Left ventricle myocardium inferior (tissue), 1 donor: Measurements from ENCODE around the gene PGA4. TPM values are rescaled to one million over a fixed set of nuclear protein-coding genes. Genes with fewer than 3 reads are reported as not detected.
"Not testable (repeated sequence)": the region's sequence is repeated elsewhere in the genome, so short reads cannot be mapped to it uniquely, and the experiment has no call there.

Source experiments
- DNase-seq: peaks from one replicate; pipeline ENCODE4 v3.0.0-alpha.2; 2020
- H3K27ac ChIP-seq: fragments of 200-600 bp; replicated peaks from 2 replicates; pipeline ENCODE4 v1.8.0; 2021
- H3K27me3 ChIP-seq: fragments of 200-600 bp; 2 replicates; pipeline ENCODE4 v1.8.0; 2021; ENCODE audit warnings: low read depth
- H3K36me3 ChIP-seq: fragments of 200-600 bp; 2 replicates; pipeline ENCODE4 v1.8.0; 2021
- H3K4me1 ChIP-seq: fragments of 200-600 bp; 2 replicates; pipeline ENCODE4 v1.8.0; 2021
- H3K4me3 ChIP-seq: fragments of 200-600 bp; 2 replicates; pipeline ENCODE4 v1.8.0; 2021; ENCODE audit warnings: mild to moderate bottlenecking, moderate library complexity
- H3K9me3 ChIP-seq: fragments of 200-600 bp; replicated peaks from 2 replicates; pipeline ENCODE4 v1.8.0; 2021
- intact Hi-C: fragments of 100-400 bp; cut with micrococcal nuclease; formaldehyde crosslinking; loops from one replicate; pipeline ENCODE4 v1.11.0; 2022
- total RNA-seq: library from RNA; stranded (reverse); fragmentation: NEBNext Ultra II Directional; extraction: Animal tissue kit (Norgen Biotek cat#: 25700); gene quantifications from one replicate; pipeline ENCODE4 v1.2.1, GENCODE V29; 2021
- TF ChIP-seq, protein P1 (sequence below): fragments of 200-600 bp; IDR thresholded peaks from 2 replicates; pipeline ENCODE4 v1.8.0; 2021; ENCODE audit warnings: antibody characterized with exemption, mild to moderate bottlenecking, borderline replicate concordance
- donor health status: DM: no; HTN: yes; CAD: no; lungs with severe emphysema.

The PGA4 gene
- total RNA-seq, 1 donor from 2014 or later = 1.3 TPM

DNA sequence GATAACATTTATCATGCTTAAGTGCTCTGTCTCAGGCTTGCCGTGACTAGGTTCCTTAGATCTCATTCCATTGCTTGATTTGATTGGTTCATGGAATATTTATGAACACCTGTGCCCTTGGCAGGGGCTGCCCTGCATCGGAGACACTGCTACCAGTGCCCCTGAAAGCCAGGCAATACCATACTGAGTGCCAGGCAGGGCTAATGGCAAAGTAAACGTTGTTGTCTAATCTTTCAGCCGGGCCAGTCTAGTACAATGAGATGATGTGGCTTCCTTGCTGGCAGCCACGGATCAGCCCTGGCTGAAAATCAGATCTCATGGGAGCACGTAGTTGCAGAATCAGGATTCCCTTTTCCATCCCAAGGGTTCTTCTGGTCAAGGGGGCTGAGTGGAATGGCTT, 23.8 kb upstream of the PGA4 start:
- Histone ChIP-seq H3K36me3 (no peaks in the 10 kb centered on the region), H3K4me3 (no peak overlapping the region), H3K9me3 (peaks cover 12% of the 10 kb centered on the region), H3K27ac (no peak overlapping the region), H3K4me1 (no peaks in the 10 kb centered on the region), H3K27me3 (peaks cover 61% of the 10 kb centered on the region)
- no peak for DNase-seq
- TF ChIP-seq, protein P1, sequence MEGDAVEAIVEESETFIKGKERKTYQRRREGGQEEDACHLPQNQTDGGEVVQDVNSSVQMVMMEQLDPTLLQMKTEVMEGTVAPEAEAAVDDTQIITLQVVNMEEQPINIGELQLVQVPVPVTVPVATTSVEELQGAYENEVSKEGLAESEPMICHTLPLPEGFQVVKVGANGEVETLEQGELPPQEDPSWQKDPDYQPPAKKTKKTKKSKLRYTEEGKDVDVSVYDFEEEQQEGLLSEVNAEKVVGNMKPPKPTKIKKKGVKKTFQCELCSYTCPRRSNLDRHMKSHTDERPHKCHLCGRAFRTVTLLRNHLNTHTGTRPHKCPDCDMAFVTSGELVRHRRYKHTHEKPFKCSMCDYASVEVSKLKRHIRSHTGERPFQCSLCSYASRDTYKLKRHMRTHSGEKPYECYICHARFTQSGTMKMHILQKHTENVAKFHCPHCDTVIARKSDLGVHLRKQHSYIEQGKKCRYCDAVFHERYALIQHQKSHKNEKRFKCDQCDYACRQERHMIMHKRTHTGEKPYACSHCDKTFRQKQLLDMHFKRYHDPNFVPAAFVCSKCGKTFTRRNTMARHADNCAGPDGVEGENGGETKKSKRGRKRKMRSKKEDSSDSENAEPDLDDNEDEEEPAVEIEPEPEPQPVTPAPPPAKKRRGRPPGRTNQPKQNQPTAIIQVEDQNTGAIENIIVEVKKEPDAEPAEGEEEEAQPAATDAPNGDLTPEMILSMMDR = no peak
- intact Hi-C loops = no loop called here

DNA sequence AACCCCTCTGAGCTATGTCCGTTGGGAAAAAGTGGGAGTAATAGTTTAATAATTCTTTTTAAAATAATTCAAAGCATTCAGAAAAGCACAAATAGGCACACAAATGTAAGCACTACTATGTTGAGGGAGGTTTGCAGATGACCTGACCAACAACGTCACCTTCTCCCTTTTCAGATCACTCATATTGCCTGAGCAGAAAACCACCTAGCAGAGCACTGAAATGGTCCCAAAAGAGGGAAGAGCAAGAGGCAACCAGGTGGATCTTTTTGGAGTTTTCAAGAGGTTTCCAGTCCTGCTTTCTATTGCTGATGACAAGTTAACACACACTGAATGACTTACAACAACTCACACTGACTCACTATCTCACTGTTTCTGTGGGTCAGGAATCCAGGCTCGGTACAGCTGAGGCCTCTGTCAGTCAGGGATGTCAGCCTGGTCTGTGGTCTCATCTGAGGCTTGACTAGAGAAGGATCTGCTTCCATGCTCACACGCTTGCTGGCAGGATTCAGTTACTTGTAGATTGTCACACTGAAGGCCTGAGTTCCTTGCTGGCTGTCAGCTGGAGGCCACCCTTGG, 23.1 kb upstream of the PGA4 start:
- intact Hi-C loops = no loop called here
- Histone ChIP-seq H3K27me3 (peaks cover 63% of the 10 kb centered on the region), H3K4me1 (no peaks in the 10 kb centered on the region), H3K27ac (no peak overlapping the region), H3K36me3 (no peaks in the 10 kb centered on the region), H3K4me3 (no peak overlapping the region), H3K9me3 (peaks cover 12% of the 10 kb centered on the region)
- TF ChIP-seq, protein P1 = no peak
- no peak for DNase-seq

DNA sequence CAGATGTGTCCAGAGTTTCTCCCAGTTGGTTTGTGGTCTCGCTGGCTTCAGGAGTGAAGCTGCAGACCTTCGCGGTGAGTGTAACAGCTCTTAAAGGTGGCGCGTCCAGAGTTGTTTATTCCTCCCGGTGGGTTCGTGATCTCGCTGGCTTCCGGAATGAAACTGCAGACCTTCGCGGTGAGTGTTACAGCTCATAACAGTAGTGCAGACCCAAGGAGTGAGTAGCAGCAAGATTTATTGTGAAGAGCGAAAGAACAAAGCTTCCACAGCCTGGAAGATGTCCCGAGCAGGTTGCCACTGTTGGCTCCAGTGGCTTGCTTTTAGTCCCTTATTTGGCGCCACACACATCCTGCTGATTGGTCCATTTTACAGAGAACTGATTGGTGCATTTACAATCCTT, 20.7 kb upstream of the PGA4 start:
- peaks cover 48% of the 10 kb centered on the region for H3K27me3 ChIP-seq
- intact Hi-C loops = no loop called here
- no peaks in the 10 kb centered on the region for H3K4me1 ChIP-seq
- peaks cover 12% of the 10 kb centered on the region for H3K9me3 ChIP-seq
- H3K27ac ChIP-seq = no peak overlapping the region
- TF ChIP-seq, protein P1 = no peak
- DNase-seq = no peak
- H3K36me3 ChIP-seq = no peaks in the 10 kb centered on the region
- no peak overlapping the region for H3K4me3 ChIP-seq

DNA sequence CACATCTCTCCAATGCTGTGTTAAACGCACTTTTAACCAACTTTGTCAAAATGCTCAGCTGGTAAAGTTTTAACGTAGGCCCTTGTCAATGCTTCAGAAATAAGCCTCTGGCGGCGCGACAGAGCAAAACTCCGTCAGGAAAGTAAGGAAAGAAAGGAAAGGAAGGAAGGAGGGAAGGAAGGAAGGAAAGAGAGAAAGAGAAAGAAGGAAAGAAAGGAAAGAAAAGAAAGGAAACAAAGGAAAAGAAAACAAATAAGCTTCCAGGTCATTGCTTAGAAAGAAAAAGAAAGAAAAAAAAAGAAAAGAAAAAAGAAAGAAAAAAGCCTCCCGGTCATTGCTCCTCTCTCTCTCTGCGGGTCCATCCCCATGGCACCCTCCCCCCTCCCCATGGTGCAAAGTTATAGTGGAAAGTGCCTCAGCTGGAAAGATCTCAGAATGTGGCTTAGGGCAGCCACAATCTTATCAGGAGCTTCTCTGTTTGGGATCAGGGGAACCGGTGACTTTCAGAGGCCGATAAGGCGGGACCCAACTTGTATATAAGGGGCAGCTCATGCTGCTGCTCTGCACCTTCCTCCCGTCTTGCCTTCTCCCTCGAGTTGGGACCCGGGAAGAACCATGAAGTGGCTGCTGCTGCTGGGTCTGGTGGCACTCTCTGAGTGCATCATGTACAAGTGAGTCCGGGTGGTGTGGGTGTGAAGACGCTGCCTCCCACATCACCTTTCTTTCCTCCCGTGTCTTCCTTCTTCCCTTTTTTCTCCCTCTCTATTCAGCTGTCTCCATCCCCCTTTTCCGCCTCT, 19.0 kb upstream of the PGA4 start, which contains the start of gene PGA3:
PGA3 (plus strand) TSS at position 566 of the 797 bp plus-strand sequence; CDS start at position 616, 50 bp downstream.
- DNase-seq, H3K4me3 ChIP-seq, intact Hi-C loops, H3K36me3 ChIP-seq, H3K27ac ChIP-seq, H3K4me1 ChIP-seq: not testable (repeated sequence)
- peaks cover 32% of the 10 kb centered on the region for H3K27me3 ChIP-seq
- peaks cover 12% of the 10 kb centered on the region for H3K9me3 ChIP-seq

DNA sequence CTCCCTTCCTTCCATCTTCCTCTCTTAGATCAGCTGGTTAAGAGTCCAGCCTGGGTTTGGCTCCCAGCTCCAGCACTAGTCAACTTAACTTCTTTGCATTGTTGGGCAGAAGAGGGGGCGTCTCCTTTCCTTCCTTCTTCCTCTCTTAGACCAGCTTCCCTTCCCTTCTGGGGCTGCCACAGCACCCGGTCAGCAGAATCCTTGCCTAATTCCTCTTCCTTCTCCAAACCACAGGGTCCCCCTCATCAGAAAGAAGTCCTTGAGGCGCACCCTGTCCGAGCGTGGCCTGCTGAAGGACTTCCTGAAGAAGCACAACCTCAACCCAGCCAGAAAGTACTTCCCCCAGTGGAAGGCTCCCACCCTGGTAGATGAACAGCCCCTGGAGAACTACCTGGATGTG, 18.3 kb upstream of the PGA4 start:
- H3K27me3 ChIP-seq = peaks cover 24% of the 10 kb centered on the region
- H3K9me3 ChIP-seq, H3K27ac ChIP-seq, DNase-seq, H3K4me3 ChIP-seq, intact Hi-C loops, H3K4me1 ChIP-seq, H3K36me3 ChIP-seq: not testable (repeated sequence)

DNA sequence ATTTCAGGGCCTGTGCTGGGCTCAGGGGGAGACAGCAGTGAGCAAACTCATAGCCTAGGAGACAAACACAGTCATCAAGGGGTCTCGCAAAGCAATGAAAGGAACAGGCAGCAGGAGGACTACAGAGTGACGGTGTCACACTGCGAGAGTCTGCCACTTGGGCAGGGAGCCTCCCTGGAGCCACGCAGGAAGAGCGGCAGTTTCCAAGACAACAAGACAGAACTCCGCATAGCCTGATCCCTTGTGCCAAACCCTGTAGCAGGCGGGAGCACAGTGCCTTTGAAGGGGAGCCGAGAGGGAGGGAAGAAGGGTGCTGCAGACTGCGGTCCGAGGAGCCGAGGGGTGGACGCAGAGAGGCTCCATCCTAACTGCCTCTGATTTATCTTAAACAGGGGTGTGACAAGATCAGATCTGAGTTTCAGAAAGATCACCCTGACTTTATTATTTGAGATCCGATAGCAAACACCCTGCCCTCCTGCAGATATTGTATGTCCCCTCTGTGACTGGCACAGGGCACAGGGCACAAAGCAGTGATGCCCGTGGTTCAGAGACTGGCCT, 17.6 kb upstream of the PGA4 start:
- H3K4me3 ChIP-seq, H3K4me1 ChIP-seq, DNase-seq, H3K27ac ChIP-seq, H3K9me3 ChIP-seq, intact Hi-C loops, H3K36me3 ChIP-seq: not testable (repeated sequence)
- peaks cover 17% of the 10 kb centered on the region for H3K27me3 ChIP-seq

DNA sequence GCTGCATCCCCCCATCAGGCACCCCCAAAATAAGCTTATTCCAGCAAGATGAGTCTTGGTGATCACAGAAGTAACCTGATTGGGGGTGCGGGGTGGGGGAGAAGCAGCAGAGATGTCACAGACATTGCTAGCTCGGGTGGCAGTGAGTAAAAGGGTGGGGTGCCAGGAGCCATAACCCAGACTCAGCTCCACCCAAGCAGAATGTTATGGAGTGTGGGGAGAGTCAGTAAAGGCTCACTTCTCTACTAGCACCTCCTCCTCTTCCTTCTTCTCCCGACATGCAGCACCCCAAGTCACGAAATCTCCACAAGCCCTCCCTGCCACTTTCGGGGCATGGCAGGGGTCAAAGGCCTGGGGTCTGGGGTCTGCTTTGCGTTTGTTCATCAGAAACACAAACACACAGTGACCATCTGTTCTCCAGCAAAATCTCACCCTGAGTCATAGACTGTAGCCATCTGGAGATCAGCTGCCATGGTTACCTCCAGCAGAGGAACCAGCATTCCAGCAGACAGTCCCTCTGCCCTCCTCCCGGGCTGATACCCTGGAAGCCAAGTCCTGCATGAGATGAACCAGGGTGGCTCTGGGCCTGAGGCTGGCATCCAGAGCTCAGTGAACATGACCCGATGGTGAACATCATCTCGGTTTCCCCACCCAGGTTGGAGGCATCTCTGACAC, 14.4 kb upstream of the PGA4 start:
- H3K4me3 ChIP-seq, H3K36me3 ChIP-seq, intact Hi-C loops, DNase-seq, H3K27me3 ChIP-seq, H3K27ac ChIP-seq, H3K9me3 ChIP-seq, H3K4me1 ChIP-seq: not testable (repeated sequence)

DNA sequence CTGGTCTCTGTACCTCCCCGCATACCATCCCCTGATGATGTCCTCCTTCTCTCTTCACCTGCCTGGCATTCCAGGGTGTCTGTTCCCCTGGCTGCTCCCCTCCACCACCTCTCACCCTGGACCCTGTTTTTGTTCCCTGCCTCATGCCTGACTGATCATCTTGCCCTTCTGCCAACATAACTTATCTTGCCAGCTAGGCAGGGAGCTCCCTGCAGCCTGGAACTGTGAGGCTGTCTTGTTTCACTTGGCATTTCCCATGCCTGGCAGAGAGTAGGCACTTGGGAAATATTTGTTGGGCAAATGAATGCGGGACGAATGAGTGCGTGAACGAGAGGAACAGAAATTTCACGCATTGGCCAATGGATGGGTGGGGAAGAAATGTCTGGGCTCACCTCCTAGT, 11.5 kb upstream of the PGA4 start:
- H3K4me3 ChIP-seq, H3K36me3 ChIP-seq, H3K4me1 ChIP-seq, DNase-seq, H3K27ac ChIP-seq, H3K9me3 ChIP-seq, intact Hi-C loops, H3K27me3 ChIP-seq: not testable (repeated sequence)

DNA sequence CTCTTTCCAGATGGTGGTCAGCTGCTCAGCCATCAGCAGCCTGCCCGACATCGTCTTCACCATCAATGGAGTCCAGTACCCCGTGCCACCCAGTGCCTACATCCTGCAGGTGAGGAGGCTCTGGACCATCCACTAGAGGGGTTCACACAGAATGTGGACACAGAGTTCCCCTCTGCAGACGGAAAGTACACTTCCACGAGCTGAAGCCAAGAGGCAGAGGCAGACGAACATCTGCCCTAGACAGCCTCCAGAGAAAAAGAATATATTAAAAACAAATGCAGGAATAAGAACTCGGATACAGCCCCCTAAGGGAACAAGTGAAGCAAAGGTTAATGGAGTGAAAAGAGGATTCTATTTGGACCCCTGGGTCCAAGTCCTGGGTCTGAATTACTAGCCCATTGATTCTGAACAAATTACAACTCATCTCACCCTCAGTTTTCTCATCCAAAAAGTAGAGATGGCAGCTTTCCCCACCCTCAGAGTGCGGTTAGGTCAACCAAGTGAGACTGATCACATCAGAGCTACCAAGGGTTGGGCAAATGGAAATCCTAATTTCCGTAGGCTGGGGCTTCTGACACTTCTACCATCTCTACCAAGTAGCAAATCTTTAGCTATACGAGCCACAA, 10.7 kb upstream of the PGA4 start:
- H3K36me3 ChIP-seq, H3K4me1 ChIP-seq, H3K27ac ChIP-seq, H3K27me3 ChIP-seq, DNase-seq, H3K9me3 ChIP-seq, H3K4me3 ChIP-seq, intact Hi-C loops: not testable (repeated sequence)

DNA sequence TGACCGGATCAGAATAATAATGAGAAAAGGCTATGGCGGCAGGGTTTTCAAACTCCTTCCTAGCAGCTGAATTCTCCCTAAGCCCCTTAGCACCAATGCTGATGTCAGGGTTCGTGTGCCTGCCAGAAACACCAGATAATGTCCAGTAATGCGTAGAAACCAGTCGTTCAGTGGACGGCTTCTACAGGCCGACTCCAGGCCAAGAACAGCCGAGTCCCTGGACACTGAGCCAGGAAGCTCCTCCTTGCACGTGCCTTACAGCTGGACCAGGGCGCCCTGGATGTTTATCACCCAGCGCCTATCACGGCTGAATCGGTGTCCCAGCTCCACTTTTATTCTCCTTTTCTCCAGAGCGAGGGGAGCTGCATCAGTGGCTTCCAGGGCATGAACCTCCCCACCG, 9.9 kb upstream of the PGA4 start:
- DNase-seq, H3K27ac ChIP-seq, H3K9me3 ChIP-seq, H3K27me3 ChIP-seq, intact Hi-C loops, H3K36me3 ChIP-seq, H3K4me3 ChIP-seq, H3K4me1 ChIP-seq: not testable (repeated sequence)
